ENCODE data around the gene DGLUCY. TPM values are rescaled to one million over a fixed set of nuclear protein-coding genes. Genes with fewer than 3 reads are reported as not detected.
"Not testable (repeated sequence)": the region's sequence is repeated elsewhere in the genome, so short reads cannot be mapped to it uniquely, and the experiment has no call there.

Gene DGLUCY
- total and polyA plus RNA-seq, 2 experiments from 2014 or later, result 44.8 to 51.3 TPM

GRCh38 chr14:91155626-91156089 is 41.8 kb downstream of the DGLUCY start:
- H3K9me3 ChIP-seq (ENCODE audit: low read depth), result no peaks in the 10 kb centered on the region
- 99% methylated on average over 4 of the region's 4 CpGs for WGBS (ENCODE audit: low lambda C conversion rate, missing lambda C conversion rate)
- no peaks in the 10 kb centered on the region for H3K9me2 ChIP-seq (replicated peaks; ENCODE audit: insufficient read depth)
- peak overlapping the region; percentile 44 for H3K27ac ChIP-seq
- H3K27me3 ChIP-seq, result no peaks in the 10 kb centered on the region
- peak overlapping the region; percentile 59 for H3K4me2 ChIP-seq
- DNase-seq (ENCODE audit: low spot score), result no peak
- peaks cover 32% of the 10 kb centered on the region for H3K4me1 ChIP-seq (ENCODE audit: insufficient read depth)
- no peaks in the 10 kb centered on the region for H4K20me1 ChIP-seq (ENCODE audit: insufficient read depth, poor library complexity, severe bottlenecking)
- H3K79me2 ChIP-seq, result peaks cover 6% of the 10 kb centered on the region
- H3K4me3 ChIP-seq, result no peak overlapping the region
- peaks cover 3% of the 10 kb centered on the region for H3K36me3 ChIP-seq (replicated peaks; ENCODE audit: insufficient read depth, low read depth)
- TF ChIP-seq EZH2phosphoT487 (IDR thresholded peaks at IDR 0.05; ENCODE audit: low read depth, severe bottlenecking, unreplicated experiment) (no peak), CTCF (IDR thresholded peaks at IDR 0.05; ENCODE audit: poor library complexity) (peak; percentile 20), EZH2 (IDR thresholded peaks at IDR 0.05; ENCODE audit: borderline replicate concordance) (no peak)
- no peak overlapping the region for H2AFZ ChIP-seq

GRCh38 chr14:91156142-91156666 is 42.3 kb downstream of the DGLUCY start:
- H3K27me3 ChIP-seq; H3K4me3 ChIP-seq; H3K36me3 ChIP-seq (replicated peaks; ENCODE audit: insufficient read depth, low read depth); H3K9me3 ChIP-seq (ENCODE audit: low read depth); H3K79me2 ChIP-seq; DNase-seq (ENCODE audit: low spot score); H2AFZ ChIP-seq; H4K20me1 ChIP-seq (ENCODE audit: insufficient read depth, poor library complexity, severe bottlenecking); H3K9me2 ChIP-seq (replicated peaks; ENCODE audit: insufficient read depth); H3K4me2 ChIP-seq: not testable (repeated sequence)
- Histone ChIP-seq H3K27ac (peak overlapping the region; percentile 7), H3K4me1 (ENCODE audit: insufficient read depth) (peaks cover 32% of the 10 kb centered on the region)
- 70% methylated on average over 9 of the region's 9 CpGs for WGBS (ENCODE audit: low lambda C conversion rate, missing lambda C conversion rate)

- H3K9me2 ChIP-seq (replicated peaks; ENCODE audit: insufficient read depth); H3K27me3 ChIP-seq; H3K79me2 ChIP-seq; H3K9me3 ChIP-seq (ENCODE audit: low read depth); H3K4me2 ChIP-seq; H3K36me3 ChIP-seq (replicated peaks; ENCODE audit: insufficient read depth, low read depth); H3K4me3 ChIP-seq; H4K20me1 ChIP-seq (ENCODE audit: insufficient read depth, poor library complexity, severe bottlenecking); DNase-seq (ENCODE audit: low spot score); H2AFZ ChIP-seq: not testable (repeated sequence)
- Histone ChIP-seq H3K4me1 (ENCODE audit: insufficient read depth) (peaks cover 32% of the 10 kb centered on the region), H3K27ac (peak overlapping the region; percentile 7)
Observed at GRCh38 chr14:91156877-91157276, 43.0 kb downstream of the DGLUCY start.

- peaks cover 4% of the 10 kb centered on the region for H3K36me3 ChIP-seq (replicated peaks; ENCODE audit: insufficient read depth, low read depth)
- no peak overlapping the region for H3K4me3 ChIP-seq
Observed at GRCh38 chr14:91158091-91158790, 44.4 kb downstream of the DGLUCY start.

More at GRCh38 chr14:91158091-91158790, 44.4 kb downstream of the DGLUCY start:
- H3K27ac ChIP-seq, result peak overlapping the region; percentile 48
- no peaks in the 10 kb centered on the region for H3K27me3 ChIP-seq
- H3K4me1 ChIP-seq (ENCODE audit: insufficient read depth), result peaks cover 32% of the 10 kb centered on the region
- WGBS (ENCODE audit: low lambda C conversion rate, missing lambda C conversion rate), result 63% methylated on average over 2 of the region's 2 CpGs
- DNase-seq (ENCODE audit: low spot score), result no peak
- no peaks in the 10 kb centered on the region for H3K9me3 ChIP-seq (ENCODE audit: low read depth)
- no peaks in the 10 kb centered on the region for H3K9me2 ChIP-seq (replicated peaks; ENCODE audit: insufficient read depth)
- H3K79me2 ChIP-seq, result peaks cover 2% of the 10 kb centered on the region
- no peak for TF ChIP-seq EZH2phosphoT487 (IDR thresholded peaks at IDR 0.05; ENCODE audit: low read depth, severe bottlenecking, unreplicated experiment)
- no peak for TF ChIP-seq CTCF (IDR thresholded peaks at IDR 0.05; ENCODE audit: poor library complexity)
- no peak for TF ChIP-seq EZH2 (IDR thresholded peaks at IDR 0.05; ENCODE audit: borderline replicate concordance)
- H3K4me2 ChIP-seq, result no peak overlapping the region
- H2AFZ ChIP-seq, result no peak overlapping the region
- H4K20me1 ChIP-seq (ENCODE audit: insufficient read depth, poor library complexity, severe bottlenecking), result no peaks in the 10 kb centered on the region
